Spleen (tissue), 7 donors: Measurements from ENCODE around the gene TCEA3.

Experiments used
- CTCF ChIP-seq, 11 experiments: fragments of 200-600 bp in 7 of 11; fragments of 450-650 bp in 4 of 11; sonication (generic) in 4 of 11; IDR thresholded peaks in 8 of 11; conservative IDR thresholded peaks in 3 of 11; 1 replicate in 7 of 11; 2 replicates in 4 of 11; pipeline versions ENCODE4 v1.4.0 to v1.8.0; 2016 to 2021; ENCODE audit warnings: antibody characterized with exemption in 11 of 11, inconsistent platforms in 4 of 11, mild to moderate bottlenecking in 1 of 11
- POLR2A ChIP-seq, 3 donors: fragments of 450-650 bp; IDR thresholded peaks; one replicate each; pipeline ENCODE4 v1.5.1; 2017; ENCODE audit warnings: antibody characterized with exemption in 3 of 3, mild to moderate bottlenecking in 1 of 3
- POLR2AphosphoS5 ChIP-seq, 3 donors: sonication (generic); formaldehyde crosslinking; IDR thresholded peaks; one replicate each; pipeline ENCODE4 v1.5.1; 2017; ENCODE audit warnings: antibody characterized with exemption in 3 of 3
- donor health status: DM: no; HTN: no; CAD: no; lungs with moderate emphysema.
- donor health status: DM: no; HTN: no; CAD: no.
- donor health status: DM: no; HTN: no; CAD: no.

- TF ChIP-seq CTCF (IDR thresholded peaks at IDR 0.05 in 8 of 11, conservative IDR thresholded peaks at IDR 0.05 in 3 of 11) (no peak), POLR2AphosphoS5 (IDR thresholded peaks at IDR 0.05) (no peak), POLR2A (IDR thresholded peaks at IDR 0.05) (no peak)
Measured at GRCh38 chr1:23459338-23459757, 34.8 kb upstream of the TCEA3 start.
